CD1c-positive myeloid dendritic cell (primary cell): Measurements from ENCODE around the gene ATP8B4.
A peak's percentile ranks its signal among the peaks of the same experiment; 100 is the strongest.
"Not testable (repeated sequence)": the region's sequence is repeated elsewhere in the genome, so short reads cannot be mapped to it uniquely, and the experiment has no call there.

Experiments
- DNase-seq: peaks from one replicate; pipeline ENCODE4 v3.0.0-alpha.2; 2016; ENCODE audit errors: extremely low spot score

The ATP8B4 gene

DNA sequence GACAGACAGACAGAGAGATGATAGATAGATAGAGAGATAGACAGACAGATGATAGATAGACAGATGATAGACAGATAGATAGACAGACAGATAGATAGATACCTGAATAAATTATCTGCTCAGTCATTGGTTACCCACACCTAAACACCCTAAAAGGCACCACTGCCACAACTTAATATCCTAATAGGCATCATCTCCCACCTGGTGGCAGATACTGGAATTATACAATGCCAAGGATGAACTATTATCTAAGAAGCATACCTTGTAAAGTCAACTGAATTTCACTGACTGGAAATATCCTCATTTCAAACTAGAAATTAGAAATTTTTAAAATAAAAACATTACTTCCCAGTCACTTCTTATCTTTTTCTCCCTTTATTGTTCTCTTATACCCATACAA lies 19.4 kb upstream of the ATP8B4 start:
- no peak for DNase-seq

DNA sequence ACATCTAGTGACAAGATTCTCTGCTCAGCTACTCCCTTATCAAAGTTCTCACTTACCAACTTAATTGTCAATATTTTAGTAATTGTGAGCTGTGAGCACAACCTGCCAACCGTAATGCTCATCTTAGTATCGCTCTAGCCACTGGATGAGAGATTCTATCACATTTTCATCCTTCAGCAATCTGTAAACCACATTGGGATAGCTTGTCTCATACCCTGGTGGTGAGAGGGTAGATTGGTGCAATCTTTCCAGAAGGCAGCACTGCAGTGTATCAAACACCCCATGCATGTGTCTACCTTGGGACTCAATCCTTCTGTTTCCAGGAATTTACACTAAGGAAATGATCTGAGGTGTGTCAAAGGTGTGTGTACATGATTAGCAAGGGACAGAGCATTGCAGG lies 18.9 kb upstream of the ATP8B4 start:
- no peak for DNase-seq

DNA sequence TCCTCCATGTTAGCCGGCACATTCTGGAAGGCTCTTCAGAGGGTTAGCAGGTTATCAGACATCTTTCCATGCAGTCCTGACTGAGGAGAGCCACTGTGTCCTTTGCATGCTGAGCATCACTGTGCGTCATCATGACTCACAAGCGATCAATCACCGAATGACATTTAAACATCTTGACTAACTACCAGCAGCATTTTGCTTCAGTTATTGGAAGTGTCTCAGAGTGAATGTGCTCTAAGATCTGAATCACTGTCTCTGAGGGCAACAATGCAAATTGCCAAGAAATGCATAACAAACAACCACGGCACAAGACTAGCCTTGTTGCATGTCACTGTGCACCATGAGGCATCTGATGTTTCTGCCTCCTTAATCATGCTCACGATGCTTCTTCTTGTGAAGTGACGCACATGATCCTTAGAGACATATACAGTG lies 18.3 kb upstream of the ATP8B4 start:
- no peak for DNase-seq

DNA sequence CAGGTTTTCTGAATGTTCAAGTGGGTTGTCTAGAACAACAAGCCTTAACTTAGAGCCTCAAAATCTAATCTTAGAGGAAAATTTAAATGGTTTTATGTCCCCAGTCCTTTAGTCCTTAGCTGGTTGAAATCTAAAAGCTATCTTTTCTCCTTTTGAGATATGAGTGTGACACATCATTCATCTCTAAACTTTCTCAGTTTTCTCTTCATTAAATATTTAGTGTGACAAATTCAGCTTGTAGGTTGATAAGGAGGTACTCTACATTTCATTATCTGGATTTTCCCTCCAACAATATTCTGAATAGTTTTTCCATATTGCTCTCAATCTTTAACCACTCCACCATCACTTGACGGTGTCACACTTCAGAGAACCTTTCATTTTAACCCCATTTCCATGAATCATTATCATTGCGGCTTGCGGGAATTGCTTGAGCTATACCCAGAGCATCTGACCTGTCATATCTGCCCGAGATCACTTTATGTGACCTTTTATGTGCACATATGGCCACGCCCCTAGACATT lies 16.1 kb upstream of the ATP8B4 start:
- DNase-seq = peak; percentile 27

DNA sequence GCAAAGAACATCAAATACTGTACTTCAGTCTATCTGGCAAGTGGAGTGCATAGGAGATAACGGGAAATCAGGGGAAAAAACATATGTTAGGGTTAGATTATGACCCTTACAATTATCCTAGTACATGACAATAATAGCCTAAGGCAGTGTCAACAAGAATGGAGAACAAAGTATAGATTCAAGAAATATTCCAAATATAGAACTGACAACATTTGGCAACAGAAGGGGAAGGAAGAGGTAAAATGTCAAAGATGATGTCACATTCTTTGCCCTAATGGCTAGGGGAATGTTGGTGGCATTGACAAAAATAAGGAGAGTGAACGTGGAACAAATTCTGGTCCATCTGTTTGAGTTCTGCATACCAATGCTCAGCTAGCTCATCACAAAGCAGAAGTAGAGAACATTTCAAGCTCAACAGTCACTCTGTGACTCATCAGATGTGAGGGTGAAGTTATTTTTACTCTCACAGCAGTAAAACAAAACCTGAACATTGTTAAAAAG lies 15.5 kb upstream of the ATP8B4 start:
- DNase-seq = peak; percentile 81

DNA sequence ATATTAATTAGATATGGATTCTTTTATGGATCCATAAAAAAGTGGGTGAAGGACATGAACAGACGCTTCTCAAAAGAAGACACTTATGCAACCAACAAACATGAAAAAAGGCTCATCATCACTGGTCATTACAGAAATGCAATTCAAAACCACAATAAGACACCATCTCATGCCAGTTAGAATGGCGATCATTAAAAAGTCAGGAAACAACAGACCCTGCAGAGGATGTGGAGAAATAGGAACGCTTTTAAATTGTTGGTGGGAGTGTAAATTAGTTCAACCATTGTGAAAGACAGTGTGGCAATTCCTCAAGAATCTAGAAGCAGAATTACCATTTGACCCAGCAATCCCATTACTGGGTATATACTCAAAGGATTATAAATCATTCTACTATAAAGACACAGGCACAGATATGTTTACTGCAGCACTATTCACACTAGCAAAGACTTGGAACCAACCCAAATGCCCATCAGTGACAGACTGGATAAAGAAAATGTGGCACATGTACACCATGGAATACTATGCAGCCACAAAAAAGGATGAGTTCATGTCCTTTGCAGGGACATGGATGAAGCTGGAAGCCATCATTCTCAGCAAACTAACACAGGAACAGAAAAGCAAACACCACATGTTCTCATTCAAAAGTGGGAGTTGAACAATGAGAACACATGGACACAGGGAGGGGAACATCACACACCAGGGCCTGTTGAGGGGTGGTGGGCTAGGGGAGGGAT lies 13.4 kb upstream of the ATP8B4 start:
- DNase-seq = not testable (repeated sequence)

DNA sequence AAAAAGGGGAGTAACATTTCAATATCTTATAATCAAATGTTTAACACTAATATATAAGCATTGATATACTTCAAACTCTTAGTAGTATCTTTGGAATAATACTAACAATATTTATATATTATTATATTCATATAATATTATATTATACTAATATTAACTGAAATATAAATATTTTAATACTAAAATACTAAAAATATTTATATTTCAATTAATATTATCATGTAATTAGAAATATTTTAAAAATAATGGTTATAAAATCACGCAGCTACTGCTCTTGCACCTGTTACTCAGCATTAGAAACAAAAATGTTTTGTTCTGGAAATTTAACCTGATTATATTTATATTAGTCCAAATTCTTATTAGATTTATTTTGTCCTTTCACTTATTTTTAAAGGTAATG lies 12.6 kb upstream of the ATP8B4 start:
- no peak for DNase-seq

DNA sequence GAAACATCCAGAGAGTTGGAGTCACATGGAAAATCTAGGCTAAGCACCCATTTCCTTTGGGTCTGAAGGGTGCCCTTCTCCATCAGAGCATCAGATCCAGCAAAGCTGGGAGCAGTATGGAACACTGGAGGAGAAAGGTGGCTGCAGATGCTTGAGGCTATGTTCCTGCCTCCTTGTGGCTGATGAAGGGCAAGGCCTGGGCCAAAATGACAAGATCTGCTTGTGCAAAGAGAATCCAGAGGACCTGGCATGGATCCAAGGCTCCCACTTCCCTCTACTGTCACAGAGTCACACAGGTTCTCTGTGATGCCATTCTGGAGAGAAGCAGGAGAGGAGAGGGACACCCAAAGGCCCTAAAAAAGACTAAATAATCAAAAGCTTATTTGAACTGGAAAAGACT lies 9.2 kb upstream of the ATP8B4 start:
- peak; percentile 90 for DNase-seq

DNA sequence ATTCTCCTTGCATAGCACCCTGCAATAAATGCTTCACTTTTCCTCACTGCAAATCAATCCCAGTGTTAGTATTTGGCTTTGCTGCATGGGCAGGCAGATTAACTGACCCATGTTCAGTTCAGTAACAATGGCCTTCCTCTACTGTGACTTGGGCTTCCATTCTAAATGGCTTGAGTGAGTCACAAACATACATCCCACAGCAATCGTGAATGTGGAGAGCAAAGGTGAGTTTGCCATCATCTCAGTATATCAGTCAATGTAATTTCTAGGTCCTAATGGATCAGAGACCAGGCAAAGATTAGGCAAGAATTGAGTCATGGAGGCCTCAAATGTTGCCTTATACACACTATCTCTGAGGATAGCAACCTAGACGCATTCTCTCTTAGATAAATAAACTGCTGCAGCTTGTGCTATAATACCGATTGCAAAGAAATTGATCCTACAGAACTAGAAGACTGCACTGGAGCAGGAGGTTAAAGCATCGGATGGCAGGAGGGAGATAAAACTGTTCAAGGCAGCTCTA lies 8.3 kb upstream of the ATP8B4 start:
- no peak for DNase-seq

DNA sequence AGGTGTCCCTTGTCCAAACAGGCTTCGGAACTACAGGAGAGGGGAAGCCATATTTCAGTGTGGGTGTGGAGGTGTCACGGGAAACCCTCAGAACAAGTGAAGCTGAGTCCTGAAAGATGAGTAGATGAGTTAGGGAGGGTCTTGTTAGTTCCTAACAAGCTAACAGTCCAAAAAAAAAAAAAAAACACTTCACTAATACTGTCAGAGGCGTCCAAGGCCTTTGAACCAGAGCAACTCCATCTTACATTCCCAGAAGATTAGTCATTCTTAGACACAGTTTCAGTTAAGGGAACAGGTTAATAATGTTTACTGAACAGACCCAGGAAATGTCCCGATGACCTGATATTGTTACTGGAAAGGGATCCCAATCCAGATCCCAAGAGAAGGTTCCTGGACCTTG lies 7.0 kb upstream of the ATP8B4 start:
- no peak for DNase-seq

DNA sequence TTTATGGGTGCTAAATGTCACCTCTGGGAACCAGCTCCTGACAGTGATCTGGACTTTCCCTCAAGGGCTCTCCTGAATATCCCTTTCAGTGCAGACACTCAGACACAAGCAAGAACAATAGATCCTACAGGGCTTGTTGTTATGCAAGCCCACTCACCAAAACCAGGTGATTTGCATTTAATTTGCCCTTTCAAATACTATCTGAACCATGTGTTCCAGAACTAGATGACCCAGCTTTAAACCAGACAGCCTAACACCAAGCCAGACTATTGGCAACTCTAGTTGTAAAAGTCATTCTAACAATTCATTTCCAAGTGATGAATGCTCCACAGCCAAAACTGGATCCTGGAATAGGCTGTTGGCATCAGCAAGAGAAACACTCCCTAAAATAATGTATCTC lies 5.6 kb upstream of the ATP8B4 start:
- no peak for DNase-seq

DNA sequence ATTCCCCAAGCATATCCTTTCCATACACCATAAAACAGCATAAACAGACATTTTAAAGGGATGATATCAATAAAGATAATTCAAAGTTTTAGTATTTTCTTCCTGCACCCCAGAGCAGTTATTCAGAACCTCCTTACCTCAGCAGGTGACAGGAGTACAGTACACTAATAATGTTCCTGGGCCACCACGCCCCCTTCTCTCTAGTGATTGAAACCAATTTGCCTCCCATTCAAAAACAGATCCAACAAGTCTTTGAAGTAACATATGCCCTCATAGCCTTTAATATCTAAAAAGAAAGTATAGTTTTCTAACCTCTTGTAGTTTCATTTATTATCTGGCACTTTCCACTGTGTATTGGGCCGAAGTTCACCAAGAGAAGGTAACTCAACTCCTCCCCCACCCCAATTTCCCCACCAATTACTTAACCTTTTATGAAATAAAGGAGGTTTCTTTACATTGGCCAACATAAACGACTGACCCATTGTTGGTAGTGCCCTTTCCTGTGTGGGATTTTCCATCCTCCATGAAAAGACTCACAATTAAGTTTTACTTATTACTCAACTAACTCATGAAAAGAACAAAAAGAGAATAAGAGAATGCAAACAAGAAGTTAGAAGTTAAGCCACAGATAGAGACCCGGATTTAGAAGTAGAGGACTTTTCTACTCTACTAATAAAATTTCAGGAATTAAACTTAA lies 5.0 kb upstream of the ATP8B4 start:
- no peak for DNase-seq

DNA sequence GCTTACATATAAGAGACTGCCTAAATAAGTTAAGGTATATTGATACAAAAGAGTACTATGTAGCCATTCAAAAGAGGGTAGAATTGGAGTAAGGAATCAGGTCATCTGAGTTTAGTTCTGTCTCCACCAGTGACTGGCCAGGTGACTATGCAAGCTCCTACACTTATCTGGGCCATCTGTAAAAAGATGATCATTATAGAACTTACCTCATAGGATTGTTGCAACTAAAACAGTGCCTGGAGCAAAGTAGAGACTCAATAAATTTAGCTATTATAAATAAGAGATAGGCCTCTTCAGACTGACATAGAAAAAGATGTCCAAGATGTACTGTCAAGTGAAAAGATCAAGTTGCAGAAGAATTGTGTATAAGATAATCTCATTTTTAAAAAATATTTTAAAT lies 1.7 kb upstream of the ATP8B4 start:
- no peak for DNase-seq

DNA sequence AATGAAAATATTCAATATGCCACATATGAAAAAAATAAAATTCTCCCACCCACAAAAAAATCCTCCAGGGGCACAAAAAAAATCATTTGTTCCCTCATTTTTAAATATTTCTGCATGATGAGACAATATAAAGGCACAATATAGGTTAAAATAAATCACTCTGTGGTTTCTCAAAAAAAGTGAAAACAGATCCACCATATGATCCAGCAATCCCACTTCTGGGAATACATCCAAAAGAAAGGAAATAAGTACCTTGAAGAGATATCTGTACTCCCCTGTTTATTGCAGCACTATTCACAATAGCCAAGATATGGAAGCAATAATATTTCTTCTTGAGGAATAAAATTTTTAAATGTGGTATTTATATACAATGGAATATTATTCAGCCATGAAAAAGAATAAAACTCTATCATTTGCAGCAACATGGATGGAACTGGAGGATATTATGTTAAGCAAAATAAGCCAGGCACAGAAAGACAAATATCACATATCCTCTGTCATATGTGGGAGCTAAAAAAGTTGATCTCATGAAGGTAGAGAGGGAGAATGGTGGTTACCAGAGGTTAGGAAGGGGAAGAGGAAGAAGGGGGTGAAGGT lies 1.5 kb downstream of the ATP8B4 start:
- DNase-seq = no peak

DNA sequence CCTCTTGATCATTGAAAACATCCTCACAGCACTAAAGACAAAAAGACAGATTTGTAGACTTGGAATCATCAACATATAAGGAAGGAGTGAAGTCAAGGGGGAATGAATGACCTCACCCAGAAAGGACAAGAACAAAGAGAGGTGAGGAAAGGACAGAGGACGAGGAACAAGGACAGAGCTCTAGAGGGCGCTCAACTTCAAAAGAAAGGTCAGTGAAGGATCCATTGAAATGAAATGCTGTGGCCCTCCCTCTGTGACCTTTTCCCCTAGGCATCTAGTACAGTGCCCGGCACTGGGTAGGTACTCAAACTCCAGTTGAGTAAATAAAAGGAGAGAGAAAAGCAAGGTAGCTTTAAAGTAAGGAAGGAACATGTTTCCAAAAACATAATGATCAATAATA lies 2.6 kb downstream of the ATP8B4 start:
- peak; percentile 65 for DNase-seq

DNA sequence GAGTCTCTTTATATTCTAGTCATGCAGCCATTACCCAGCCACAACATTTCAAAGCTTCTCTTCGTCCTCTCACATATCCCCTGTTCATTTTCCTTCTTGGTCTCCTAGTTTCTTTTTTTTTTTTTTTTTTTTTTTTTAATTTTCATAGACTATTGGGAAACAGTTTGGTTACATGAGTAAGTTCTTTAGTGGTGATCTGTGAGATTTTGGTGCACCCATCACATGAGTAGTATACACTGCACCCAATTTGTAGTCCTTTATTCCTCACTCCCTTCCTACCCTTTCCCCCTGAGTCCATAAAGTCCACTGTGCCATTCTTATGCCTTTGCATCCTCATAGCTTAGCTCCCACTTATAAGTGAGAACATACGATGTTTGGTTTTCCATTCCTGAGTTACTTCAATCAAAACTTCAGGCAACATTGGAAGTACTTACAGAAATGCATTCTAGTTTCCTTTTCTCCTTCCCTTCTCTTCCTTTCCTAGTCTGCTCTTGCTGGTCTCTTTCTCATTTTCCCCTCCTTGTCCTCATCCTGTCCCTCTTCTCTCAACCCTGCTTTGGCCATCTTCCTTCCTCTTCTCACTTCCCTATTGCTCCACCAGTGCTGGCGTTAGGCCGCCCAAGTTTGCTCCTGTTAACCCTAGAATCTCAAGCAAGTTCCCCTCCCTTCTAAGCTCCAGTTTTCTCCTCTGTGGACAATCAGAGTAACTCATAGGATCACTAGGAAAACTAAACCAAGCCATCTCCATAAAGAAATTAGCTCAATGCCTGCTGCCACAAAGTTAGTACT lies 4.8 kb downstream of the ATP8B4 start:
- peak; percentile 86 for DNase-seq

DNA sequence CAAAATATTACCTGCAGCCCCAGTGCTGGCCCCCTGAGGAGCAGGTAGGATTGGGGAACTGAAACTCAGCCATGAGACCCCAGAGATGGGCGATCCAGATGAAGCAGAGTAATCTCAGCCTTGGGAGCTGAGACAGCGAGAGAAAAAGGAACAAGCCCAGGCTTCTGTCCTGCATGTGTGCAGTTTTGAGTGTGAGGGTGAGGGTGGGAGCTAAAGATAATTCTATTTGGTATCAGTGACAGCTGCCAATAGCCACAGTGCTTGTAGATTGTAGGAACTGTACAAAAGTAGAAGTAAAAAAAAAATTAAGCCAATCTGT lies 5.9 kb downstream of the ATP8B4 start:
- DNase-seq = peak; percentile 75

DNA sequence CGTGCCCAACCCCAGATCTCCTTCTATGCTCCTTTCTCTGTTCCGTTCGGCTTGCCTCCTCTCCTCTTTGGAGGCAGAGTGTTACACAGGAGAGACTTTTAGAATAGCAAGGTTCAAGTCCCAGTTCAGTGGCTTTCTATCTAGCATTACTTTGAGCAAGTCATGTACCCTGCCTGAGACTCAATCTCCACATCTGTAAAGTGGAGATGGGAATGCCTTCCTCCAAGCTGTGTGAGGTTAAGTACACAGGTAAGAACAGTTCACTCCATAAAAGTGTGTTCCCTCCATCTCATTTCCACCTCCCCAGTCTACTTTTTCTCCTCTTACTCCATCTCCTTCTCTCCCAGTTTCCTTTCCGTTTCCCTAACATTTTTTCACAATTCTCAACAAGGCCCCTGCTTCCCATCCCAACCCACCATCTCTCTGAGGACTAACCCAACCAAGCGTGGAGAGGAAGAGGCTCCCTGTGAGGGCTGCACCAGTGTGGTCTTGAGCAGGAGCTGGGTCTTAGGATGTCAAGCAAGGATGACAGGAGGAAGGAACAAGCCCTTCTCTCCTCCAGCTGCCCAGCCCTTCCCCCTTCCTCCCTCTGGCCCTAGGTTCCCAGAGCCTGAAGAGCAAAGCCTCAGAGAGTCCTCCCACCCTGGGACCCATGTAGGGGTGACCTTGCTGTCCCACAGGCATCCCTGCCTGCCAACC lies 6.4 kb downstream of the ATP8B4 start:
- DNase-seq = no peak

DNA sequence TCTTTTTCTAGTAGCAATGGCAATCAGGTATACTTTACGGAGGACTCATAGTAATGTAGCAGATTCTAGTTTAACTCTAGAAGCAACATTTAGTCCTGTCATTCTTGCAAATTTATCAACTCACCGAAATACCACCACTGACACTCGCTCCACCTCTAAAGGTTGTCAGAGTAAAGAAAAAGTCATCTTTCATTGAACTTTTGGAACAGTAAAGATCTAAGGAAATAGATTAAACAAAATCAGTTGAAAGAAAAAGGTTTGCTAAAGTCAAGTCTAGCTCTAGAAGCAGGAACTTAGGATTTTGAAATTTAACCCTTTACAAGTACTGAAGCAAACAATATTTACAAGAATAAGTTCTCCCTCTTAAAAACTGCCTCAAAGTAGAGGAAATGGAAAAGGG lies 8.7 kb downstream of the ATP8B4 start:
- DNase-seq = peak; percentile 45

DNA sequence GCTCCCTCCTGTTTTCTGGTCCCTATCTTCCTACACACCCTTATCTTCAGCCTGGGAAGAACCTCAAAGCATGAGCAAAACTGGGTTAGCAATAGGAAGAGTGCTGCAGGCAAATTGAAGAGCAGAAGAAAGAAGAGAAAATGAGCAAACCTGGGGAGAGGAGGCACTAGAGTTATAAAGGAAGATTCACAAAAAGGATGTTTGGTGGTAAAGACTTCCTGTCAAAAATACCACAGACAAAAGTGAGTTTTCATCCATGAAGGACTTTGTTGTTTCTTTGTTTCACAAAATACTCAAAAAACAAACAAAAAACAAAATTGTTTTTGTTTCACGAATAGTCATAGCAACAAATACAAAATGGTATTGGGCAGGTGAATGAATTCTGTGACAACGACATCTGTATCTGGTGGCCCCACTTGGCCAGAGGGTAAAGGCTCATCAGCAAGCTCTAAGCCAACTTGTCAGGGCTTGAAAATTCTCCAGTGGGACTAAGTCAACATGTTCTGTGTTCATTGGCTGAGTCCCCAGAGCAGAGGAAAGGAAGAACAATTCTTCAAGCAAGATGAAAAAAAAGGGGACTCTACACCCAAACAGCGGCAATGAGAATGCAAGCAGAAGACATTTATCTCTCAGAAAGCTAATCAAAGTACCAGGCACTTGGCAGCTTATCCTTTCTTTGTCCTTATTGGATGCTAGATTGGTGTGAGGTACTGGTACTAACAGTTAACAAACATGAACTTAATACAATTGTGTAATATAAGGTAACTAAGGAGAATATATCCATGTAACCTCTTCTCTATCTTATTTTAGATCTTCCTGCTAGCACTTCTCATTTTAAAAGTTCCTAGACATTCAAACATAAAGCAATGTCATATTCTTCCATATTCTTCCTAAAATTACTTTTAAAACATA lies 9.7 kb downstream of the ATP8B4 start:
- no peak for DNase-seq
